ENCODE results near the gene TRPC3.

The TRPC3 gene

GRCh38 chr4:121951521-121952110 lies at the start of gene TRPC3:
Gene TRPC3, minus strand, starts transcription at chr4:121952060. Its CDS starts 380 bp downstream, at chr4:121951680.
- peak in 17 of 51 donors; percentile 1 to 43 (median 9) for DNase-seq

- DNase-seq, result no peak
Observed at GRCh38 chr4:122000849-122001248, 49.0 kb upstream of the TRPC3 start.

GRCh38 chr4:121998024-121998423 lies 46.2 kb upstream of the TRPC3 start:
- DNase-seq, result no peak

- no peak for DNase-seq
Observed at GRCh38 chr4:121995790-121996537, 44.1 kb upstream of the TRPC3 start.

GRCh38 chr4:121991968-121992367 lies 40.1 kb upstream of the TRPC3 start:
- DNase-seq, result no peak

GRCh38 chr4:121990489-121990888 lies 38.6 kb upstream of the TRPC3 start:
- no peak for DNase-seq

GRCh38 chr4:121989715-121990114 lies 37.9 kb upstream of the TRPC3 start:
- no peak for DNase-seq

- DNase-seq, result no peak
Observed at GRCh38 chr4:121988950-121989349, 37.1 kb upstream of the TRPC3 start.

- peak in 2 of 51 donors; percentile 3 to 7 for DNase-seq
Observed at GRCh38 chr4:121980643-121981042, 28.8 kb upstream of the TRPC3 start.

GRCh38 chr4:121978172-121978516 lies 26.3 kb upstream of the TRPC3 start:
- DNase-seq, result no peak

- no peak for DNase-seq
Observed at GRCh38 chr4:121977251-121978171, 25.7 kb upstream of the TRPC3 start.

GRCh38 chr4:121975784-121976183 lies 23.9 kb upstream of the TRPC3 start:
- no peak for DNase-seq

- DNase-seq, result no peak
Observed at GRCh38 chr4:121973816-121974215, 22.0 kb upstream of the TRPC3 start.

GRCh38 chr4:121968859-121969258 lies 17.0 kb upstream of the TRPC3 start:
- DNase-seq, result no peak

GRCh38 chr4:121964958-121965357 lies 13.1 kb upstream of the TRPC3 start:
- DNase-seq, result no peak

GRCh38 chr4:121960818-121961217 lies 9.0 kb upstream of the TRPC3 start:
- no peak for DNase-seq

- no peak for DNase-seq
Observed at GRCh38 chr4:121958777-121959176, 6.9 kb upstream of the TRPC3 start.

- DNase-seq, result no peak
Observed at GRCh38 chr4:121957266-121957665, 5.4 kb upstream of the TRPC3 start.

GRCh38 chr4:121953860-121954259 lies 2.0 kb upstream of the TRPC3 start:
- no peak for DNase-seq

GRCh38 chr4:121952290-121952689 lies 430 bp upstream of the TRPC3 start:
- no peak for DNase-seq

- peak in 8 of 51 donors; percentile 2 to 27 (median 14) for DNase-seq
Observed at GRCh38 chr4:121950680-121951520, 960 bp downstream of the TRPC3 start.
